Measurements from ENCODE around the gene NEK5.
A peak's percentile ranks its signal among the peaks of the same experiment; 100 is the strongest.

NEK5 gene

GRCh38 chr13:52091473-52091872, 37.4 kb downstream of the NEK5 start:
- TF ChIP-seq CREB1 (IDR thresholded peaks at IDR 0.05; ENCODE audit: low read depth): no peak
- no peak for TF ChIP-seq TCF12 (IDR thresholded peaks at IDR 0.05; ENCODE audit: low read depth)
- TF ChIP-seq TAF1 (IDR thresholded peaks at IDR 0.05; ENCODE audit: low read depth): no peak
- TF ChIP-seq RAD21 (IDR thresholded peaks at IDR 0.05; ENCODE audit: low read depth): no peak
- TF ChIP-seq CEBPB (IDR thresholded peaks at IDR 0.05): no peak
- TF ChIP-seq EGR1 (IDR thresholded peaks at IDR 0.05): no peak
- no peak for TF ChIP-seq REST (IDR thresholded peaks at IDR 0.05; ENCODE audit: low read depth)
- TF ChIP-seq FOXM1 (IDR thresholded peaks at IDR 0.05; ENCODE audit: borderline replicate concordance, low read depth): no peak
- no peak for TF ChIP-seq EP300 (IDR thresholded peaks at IDR 0.05; ENCODE audit: borderline replicate concordance)
- TF ChIP-seq YY1 (IDR thresholded peaks at IDR 0.05; ENCODE audit: low read depth): no peak
- TF ChIP-seq USF1 (IDR thresholded peaks at IDR 0.05): no peak
- TF ChIP-seq TEAD4 (IDR thresholded peaks at IDR 0.05): no peak

GRCh38 chr13:52085421-52085820, 43.5 kb downstream of the NEK5 start:
- TF ChIP-seq MAX (IDR thresholded peaks at IDR 0.05) (no peak), TAF1 (IDR thresholded peaks at IDR 0.05; ENCODE audit: low read depth) (no peak), ZBTB7A (IDR thresholded peaks at IDR 0.05; ENCODE audit: low read depth) (no peak), FOXM1 (IDR thresholded peaks at IDR 0.05; ENCODE audit: borderline replicate concordance, low read depth) (no peak), CEBPB (IDR thresholded peaks at IDR 0.05) (no peak), EGR1 (IDR thresholded peaks at IDR 0.05) (no peak), RAD21 (IDR thresholded peaks at IDR 0.05; ENCODE audit: low read depth) (no peak), NFIC (IDR thresholded peaks at IDR 0.05) (no peak)

GRCh38 chr13:52082601-52083000, 46.3 kb downstream of the NEK5 start:
- TF ChIP-seq RAD21 (IDR thresholded peaks at IDR 0.05; ENCODE audit: low read depth) (no peak), USF1 (IDR thresholded peaks at IDR 0.05) (no peak), REST (IDR thresholded peaks at IDR 0.05; ENCODE audit: low read depth) (no peak), CEBPB (IDR thresholded peaks at IDR 0.05) (no peak)

- no peak for TF ChIP-seq CREB1 (IDR thresholded peaks at IDR 0.05; ENCODE audit: low read depth)
- TF ChIP-seq RAD21 (IDR thresholded peaks at IDR 0.05; ENCODE audit: low read depth): peak; percentile 68
Observed at GRCh38 chr13:52070929-52071523, 57.8 kb downstream of the NEK5 start.

GRCh38 chr13:52067237-52067636, 61.6 kb downstream of the NEK5 start:
- no peak for TF ChIP-seq RAD21 (IDR thresholded peaks at IDR 0.05; ENCODE audit: low read depth)
- TF ChIP-seq CEBPB (IDR thresholded peaks at IDR 0.05): no peak
- TF ChIP-seq TAF1 (IDR thresholded peaks at IDR 0.05; ENCODE audit: low read depth): no peak
- no peak for TF ChIP-seq CREB1 (IDR thresholded peaks at IDR 0.05; ENCODE audit: low read depth)
- TF ChIP-seq EGR1 (IDR thresholded peaks at IDR 0.05): no peak
- no peak for TF ChIP-seq ZBTB7A (IDR thresholded peaks at IDR 0.05; ENCODE audit: low read depth)
- no peak for TF ChIP-seq MAX (IDR thresholded peaks at IDR 0.05)
- TF ChIP-seq TCF12 (IDR thresholded peaks at IDR 0.05; ENCODE audit: low read depth): no peak
- TF ChIP-seq TEAD4 (IDR thresholded peaks at IDR 0.05): no peak
- TF ChIP-seq USF1 (IDR thresholded peaks at IDR 0.05): no peak
- TF ChIP-seq YY1 (IDR thresholded peaks at IDR 0.05; ENCODE audit: low read depth): no peak
- TF ChIP-seq REST (IDR thresholded peaks at IDR 0.05; ENCODE audit: low read depth): no peak
- TF ChIP-seq NFIC (IDR thresholded peaks at IDR 0.05): no peak
- no peak for TF ChIP-seq EP300 (IDR thresholded peaks at IDR 0.05; ENCODE audit: borderline replicate concordance)
- TF ChIP-seq FOXM1 (IDR thresholded peaks at IDR 0.05; ENCODE audit: borderline replicate concordance, low read depth): no peak

All from Ishikawa (cell line).